ENCODE measurements around the gene IGLL5. TPM values are rescaled to one million over a fixed set of nuclear protein-coding genes. Genes with fewer than 3 reads are reported as not detected.

Gene IGLL5
- total and polyA plus RNA-seq, 2 donors (not counting 3 experiments of a cell fraction or from before 2014, with no cell fraction given), result not detected

GRCh38 chr22:22935546-22936157, 48.0 kb downstream of the IGLL5 start:
- intact Hi-C loops (cut with micrococcal nuclease) (no loop called here), dilution Hi-C loops (cut with MboI; ENCODE audit: extremely low pct_ligation_motif_present, low sequenced_read_pairs) (no loop called here)
- Histone ChIP-seq H3K9me1 (replicated peaks; ENCODE audit: control insufficient read depth, extremely low read depth, insufficient read depth, low read length) (no peaks in the 10 kb centered on the region), H3K27ac (ENCODE audit: insufficient read depth, low read depth, low read length) (no peak overlapping the region), H3K4me3 (replicated peaks in 1 of 3; ENCODE audit: insufficient read depth in 1 of 3, low read depth in 1 of 3, low read length in 3 of 3) (no peak overlapping the region), H3K4me1 (ENCODE audit: control insufficient read depth, extremely low read depth, insufficient read depth, low read length) (no peaks in the 10 kb centered on the region), H3K9ac (replicated peaks; ENCODE audit: extremely low read depth, insufficient read depth, low read length) (no peak overlapping the region), H2AFZ (ENCODE audit: low read depth, low read length) (no peak overlapping the region), H3K79me2 (ENCODE audit: control insufficient read depth, insufficient read depth, low read length) (no peaks in the 10 kb centered on the region), H3K4me2 (ENCODE audit: insufficient read depth, low read length) (no peak overlapping the region), H4K20me1 (replicated peaks; ENCODE audit: control insufficient read depth, extremely low read depth, insufficient read depth, low read length) (no peaks in the 10 kb centered on the region), H3K27me3 (ENCODE audit: control insufficient read depth in 2 of 2, insufficient read depth in 2 of 2, low read length in 2 of 2) (peaks cover 0 to 3% of the 10 kb centered on the region in 2 experiments), H3K9me3 (replicated peaks; ENCODE audit: control insufficient read depth, insufficient read depth, low read length) (no peaks in the 10 kb centered on the region), H3K36me3 (ENCODE audit: control insufficient read depth in 2 of 2, extremely low read depth in 1 of 2, insufficient read depth in 2 of 2, low read length in 2 of 2) (no peaks in the 10 kb centered on the region)
- DNase-seq (ENCODE audit: low read depth, low spot score) (no peak), FAIRE-seq (no peak)
- BruUV-seq (replicated peaks), result no TSS peak
- ChIA-PET POLR2A (no interaction called here), CTCF (no interaction called here)
- no peak for TF ChIP-seq MYC (IDR thresholded peaks at IDR 0.05; ENCODE audit: low read depth, low read length)
- TF ChIP-seq MAX (IDR thresholded peaks at IDR 0.05; ENCODE audit: insufficient read depth, insufficient read length), result no peak
- no peak for TF ChIP-seq CTCF (IDR thresholded peaks at IDR 0.05; ENCODE audit: extremely low read depth in 1 of 2, insufficient read depth in 1 of 2, low read depth in 1 of 2, low read length in 2 of 2)
- no peak for TF ChIP-seq FOS (IDR thresholded peaks at IDR 0.05; ENCODE audit: borderline replicate concordance, insufficient read depth, low read length)
- no peak for TF ChIP-seq GATA2 (IDR thresholded peaks at IDR 0.05; ENCODE audit: insufficient read depth, insufficient read length, low read depth, low read length)
- no peak for TF ChIP-seq POLR2A (IDR thresholded peaks at IDR 0.05; ENCODE audit: low read depth, low read length)
- TF ChIP-seq JUN (IDR thresholded peaks at IDR 0.05; ENCODE audit: borderline replicate concordance, insufficient read depth, insufficient read length, low read depth), result no peak
- TF ChIP-seq POLR2AphosphoS5 (IDR thresholded peaks at IDR 0.05; ENCODE audit: insufficient read depth, low read depth, low read length), result no peak

Measured in endothelial cell of umbilical vein (primary cell).